DMS79 treated with DMSO at 0.1 percent for 48 hours (cell line): ENCODE data around the gene ATP1A4.
"Not testable (repeated sequence)": the region's sequence is repeated elsewhere in the genome, so short reads cannot be mapped to it uniquely, and the experiment has no call there.

Source experiments
- DNase-seq: peaks from one replicate; lab custom pipeline; 2025; lab: John Stamatoyannopoulos, UW

Gene ATP1A4

DNA sequence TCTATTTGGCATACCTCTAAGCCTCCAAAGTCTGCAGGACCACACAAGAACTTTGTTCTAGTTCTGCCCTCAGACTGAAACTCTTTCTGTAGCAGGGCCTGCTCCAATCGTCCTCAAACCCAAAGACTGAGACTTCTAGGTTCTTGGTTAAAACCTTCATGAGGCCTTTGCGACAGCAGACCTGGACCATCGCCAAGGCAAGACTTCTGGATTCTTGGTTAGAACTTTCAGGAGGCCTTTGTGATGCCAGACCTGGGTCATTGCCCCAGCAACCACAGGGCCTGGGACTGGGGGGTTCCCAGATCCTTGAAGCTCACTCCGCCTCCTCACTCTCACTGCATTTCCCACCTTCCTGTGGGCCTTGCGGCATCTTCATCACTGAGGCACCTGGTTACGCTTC, at the start of gene ATP1A4:
ATP1A4 (plus strand) TSS at position 301 of the 400 bp plus-strand sequence. CDS start 438 bp downstream, outside the sequence.
- no peak for DNase-seq

- DNase-seq = no peak
Observed at GRCh38 chr1:160101717-160102522, 49.5 kb upstream of the ATP1A4 start.

DNA sequence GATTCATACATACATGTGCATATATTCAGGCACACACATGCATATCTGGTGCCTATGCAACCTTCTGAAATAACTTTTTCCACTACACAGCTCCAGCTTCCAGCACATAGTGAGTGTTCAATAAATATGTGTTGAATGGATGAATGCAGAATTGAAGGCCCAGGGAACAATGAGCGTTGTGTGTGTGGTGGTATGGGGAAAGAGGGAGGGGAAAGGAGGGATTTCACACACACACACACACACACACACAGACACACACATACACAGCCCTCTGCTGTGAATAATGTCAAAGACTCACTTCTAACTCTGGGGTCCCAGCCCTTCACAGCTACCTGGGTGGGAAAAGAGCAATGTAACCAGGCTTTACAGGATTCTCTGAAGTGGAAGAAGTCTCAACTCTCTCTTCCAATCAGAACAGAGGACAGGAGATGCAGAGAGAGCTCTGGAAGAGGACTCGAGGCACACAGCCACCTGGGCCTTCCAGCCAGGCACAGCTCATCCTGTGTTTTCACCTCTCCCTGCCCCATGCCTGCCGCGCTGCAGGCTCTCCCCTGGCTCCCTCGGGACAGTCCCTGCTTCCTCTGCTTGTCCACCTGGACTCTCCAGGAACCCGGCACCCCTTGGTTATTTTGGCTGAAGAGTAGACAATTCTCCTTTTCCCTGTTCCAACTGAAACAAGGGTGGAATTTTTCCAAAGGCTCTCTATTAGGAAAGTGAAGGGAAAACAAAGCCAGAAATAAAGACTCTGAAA, 47.6 kb upstream of the ATP1A4 start:
- DNase-seq = no peak

- no peak for DNase-seq
Observed at GRCh38 chr1:160104486-160104885, 46.9 kb upstream of the ATP1A4 start.

DNA sequence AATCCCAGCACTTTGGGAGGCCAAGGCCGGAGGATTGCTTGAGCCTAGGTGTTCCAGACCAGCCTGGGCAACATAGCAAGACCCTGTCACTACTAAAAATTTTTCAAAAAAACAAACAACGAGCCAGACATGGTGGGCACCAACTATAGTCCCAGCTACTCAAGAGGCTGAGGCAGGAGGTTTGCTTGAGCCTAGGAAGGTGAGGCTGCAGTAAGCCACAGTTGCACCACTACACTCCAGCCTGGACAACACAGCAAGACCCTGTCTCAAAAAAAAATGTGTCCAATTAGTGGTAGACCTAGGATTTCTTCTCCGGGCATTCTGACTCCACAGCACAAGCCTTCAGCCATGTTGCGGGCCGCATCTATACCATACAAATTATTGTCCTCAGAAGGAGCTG, 46.2 kb upstream of the ATP1A4 start:
- no peak for DNase-seq

GRCh38 chr1:160107512-160107911, 43.9 kb upstream of the ATP1A4 start:
- no peak for DNase-seq

DNA sequence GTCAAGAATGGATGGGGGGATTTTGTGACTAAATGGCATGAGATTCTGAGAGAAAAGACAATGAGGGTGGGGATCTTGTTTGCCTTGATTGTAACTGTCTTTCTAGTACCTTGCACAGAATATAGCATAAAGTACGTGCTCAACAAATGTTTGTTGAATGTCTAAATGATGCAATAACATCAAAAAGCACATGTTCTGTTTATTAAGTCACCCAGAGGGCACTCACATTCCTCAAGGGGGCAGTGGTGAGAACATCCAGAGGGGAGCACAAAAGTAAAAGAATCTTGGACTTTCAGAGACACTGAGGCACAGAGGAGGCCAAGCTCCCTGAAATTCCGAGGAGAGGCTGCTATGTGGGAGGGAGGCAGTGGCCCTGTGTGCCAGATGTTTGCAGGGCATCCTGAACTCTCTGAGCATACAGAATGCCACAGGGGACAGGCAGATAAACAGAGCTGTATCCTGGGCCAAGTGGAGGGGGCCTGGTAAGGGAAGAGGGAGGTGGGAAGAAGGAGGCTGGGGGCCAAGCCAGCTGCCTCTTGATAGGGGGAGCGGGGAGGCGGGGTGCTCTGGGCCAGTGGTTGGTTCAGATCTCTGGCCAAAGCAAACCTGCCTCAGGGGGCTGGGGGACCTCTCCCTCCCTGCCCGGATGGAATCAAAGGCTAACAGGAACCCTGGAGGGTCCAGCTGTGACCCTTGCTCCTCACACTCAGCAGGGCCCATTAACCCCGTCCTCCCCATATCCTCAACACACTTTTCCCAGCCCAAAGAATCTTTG, 42.3 kb upstream of the ATP1A4 start:
- DNase-seq = no peak

DNA sequence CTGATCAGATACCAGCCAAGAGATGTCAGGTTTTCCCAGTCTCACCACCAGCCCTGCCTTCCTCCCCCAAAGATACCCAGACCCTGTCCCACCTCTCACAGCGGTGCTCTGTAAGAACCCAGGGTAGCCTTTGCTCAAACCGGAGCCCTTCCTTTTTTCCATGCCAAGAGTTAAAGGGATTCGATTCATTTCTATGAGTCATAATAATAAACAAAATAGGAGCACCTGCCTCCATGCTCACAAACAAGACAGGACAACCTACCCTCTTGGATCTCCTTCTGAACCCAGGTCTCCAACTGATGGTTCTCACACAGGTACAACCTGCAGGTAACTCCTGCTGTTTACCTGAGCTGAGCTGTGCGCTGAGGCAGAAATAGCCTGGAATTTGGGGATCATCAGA, 41.7 kb upstream of the ATP1A4 start:
- no peak for DNase-seq

- not testable (repeated sequence) for DNase-seq
Observed at GRCh38 chr1:160111462-160111861, 39.9 kb upstream of the ATP1A4 start.

- no peak for DNase-seq
Observed at GRCh38 chr1:160112357-160112756, 39.0 kb upstream of the ATP1A4 start.

GRCh38 chr1:160113407-160113806, 38.0 kb upstream of the ATP1A4 start:
- DNase-seq = no peak

- DNase-seq = no peak
Observed at GRCh38 chr1:160114085-160114484, 37.3 kb upstream of the ATP1A4 start.

DNA sequence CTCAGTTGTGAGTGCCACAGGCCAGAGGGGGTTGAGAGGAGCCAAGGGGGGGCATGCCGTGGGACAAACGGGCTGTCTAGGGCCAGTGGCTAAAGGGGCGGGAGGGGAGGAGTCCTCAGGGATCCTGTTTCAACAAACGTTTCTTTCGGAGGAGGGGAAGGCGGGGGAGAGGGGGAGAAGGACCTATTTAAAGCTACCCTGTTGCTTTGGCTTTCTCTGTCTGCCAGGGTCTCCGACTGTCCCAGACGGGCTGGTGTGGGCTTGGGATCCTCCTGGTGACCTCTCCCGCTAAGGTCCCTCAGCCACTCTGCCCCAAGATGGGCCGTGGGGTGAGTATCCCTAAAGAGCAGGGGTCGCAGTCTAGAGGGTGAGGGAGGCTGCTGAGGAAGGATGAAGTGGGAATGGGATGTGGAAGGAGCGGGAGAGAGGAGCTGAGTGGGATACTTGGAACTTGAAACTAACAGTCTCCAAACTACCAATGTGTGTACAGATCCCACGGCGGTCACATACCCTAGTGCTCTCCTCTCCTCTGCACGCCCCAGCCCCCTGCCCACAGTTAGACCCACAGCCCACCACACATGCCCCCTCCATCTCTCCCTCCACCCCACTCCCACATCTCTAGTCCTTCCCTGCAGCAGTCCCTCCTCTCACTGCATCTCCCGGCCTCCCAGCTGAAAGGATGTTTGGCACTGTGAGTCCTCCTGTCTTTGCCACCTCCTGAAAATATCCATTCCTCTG, 35.7 kb upstream of the ATP1A4 start, which contains the start of gene ATP1A2:
ATP1A2 (plus strand) TSS at position 215 of the 738 bp plus-strand sequence; CDS start at position 318, 103 bp downstream.
- DNase-seq = no peak

GRCh38 chr1:160116283-160117147, 34.9 kb upstream of the ATP1A4 start:
- DNase-seq = no peak

DNA sequence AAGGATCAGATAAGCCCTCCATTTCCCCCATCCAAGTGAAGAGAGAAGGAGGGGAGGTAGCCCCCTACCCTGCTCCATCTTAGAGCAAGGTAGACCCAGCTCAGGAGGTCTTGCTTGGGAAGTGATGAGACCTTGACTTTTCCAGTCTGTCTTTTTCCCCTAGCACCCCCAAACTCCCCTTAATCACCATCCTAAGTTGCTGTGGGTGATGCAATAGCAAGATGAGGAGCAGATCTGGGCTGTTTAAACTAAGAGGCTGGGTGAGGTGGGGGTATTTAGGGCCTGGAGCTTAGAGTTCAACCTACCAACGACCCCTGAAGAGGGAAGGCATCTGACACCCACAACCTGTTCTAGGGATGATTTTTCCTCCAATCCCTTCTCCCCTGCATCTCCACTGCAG, 34.1 kb upstream of the ATP1A4 start:
- no peak for DNase-seq

DNA sequence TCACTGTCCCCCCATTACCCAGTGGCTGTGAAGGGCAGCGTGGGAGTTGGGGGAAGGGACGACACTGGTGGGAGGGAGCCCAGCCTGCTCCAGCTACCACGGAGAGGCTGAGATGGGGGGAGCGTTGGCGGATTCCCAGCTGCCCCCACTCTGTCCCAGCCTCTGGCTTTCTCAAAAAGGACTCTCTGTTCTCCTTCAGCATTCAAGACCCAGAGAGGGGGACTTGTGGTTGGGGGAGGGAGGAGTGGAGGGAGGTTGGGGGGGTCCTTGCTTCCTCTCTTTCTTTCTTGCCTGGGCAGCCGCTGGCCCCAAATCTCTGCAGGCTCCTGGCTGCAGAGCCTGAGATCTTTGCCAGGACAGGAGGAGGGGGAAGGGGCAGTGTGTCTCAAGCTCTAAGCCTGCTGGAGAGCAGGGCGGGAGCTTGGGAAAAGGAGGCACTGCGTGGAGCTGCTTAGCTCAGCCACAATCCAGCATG, 33.7 kb upstream of the ATP1A4 start:
- no peak for DNase-seq

DNA sequence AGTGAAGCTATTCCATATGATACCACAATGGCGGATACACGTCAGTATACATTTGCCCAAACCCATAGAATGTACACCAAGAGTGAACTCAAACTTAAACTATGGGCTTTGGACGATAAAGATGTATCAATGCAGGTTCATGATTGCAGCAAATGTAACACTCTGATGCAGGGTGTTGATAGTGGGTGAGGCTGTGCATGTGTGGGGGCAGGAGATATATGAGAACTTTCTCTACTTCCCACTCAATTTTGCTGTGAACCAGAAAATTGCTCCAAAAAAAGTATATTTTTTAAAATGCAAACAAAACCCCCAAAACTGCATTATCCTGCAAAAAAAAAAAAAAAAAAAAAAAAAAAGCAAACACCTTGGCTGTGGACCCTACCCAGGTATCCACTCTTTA, 32.5 kb upstream of the ATP1A4 start:
- no peak for DNase-seq

DNA sequence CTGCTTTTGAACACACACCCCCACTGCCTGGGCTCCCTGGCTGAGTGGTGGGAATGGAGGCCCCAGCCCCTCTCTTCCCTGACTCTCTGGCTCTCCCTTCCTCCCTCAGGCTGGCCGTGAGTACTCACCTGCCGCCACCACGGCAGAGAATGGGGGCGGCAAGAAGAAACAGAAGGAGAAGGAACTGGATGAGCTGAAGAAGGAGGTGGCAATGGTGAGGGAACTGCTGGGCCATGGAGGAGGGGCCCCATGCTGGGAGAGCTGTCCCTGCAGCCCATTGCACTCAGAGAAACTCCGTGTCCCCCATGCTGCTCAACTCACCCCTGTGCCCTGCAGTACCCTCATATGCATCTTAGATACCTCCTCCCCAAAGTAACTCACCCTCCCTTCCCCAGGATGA, 30.6 kb upstream of the ATP1A4 start:
- no peak for DNase-seq

DNA sequence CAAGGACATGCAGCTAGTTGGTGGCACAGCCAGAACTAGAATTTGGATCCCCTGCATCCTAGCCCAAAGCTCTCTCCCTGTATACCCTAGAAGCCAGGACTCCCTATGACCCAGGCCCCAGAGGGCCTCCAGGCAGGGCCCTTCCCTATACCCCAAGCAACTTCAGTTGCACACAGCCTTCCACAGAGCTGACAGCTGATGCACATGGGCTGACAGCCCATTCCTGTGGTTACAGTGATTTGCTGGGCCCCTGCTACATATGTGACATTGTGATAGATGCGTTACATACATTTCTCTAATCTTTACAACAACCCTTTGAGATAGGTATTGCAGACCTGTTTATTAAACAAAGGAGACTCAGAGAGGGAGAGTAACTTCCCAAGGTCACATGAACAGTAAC, 30.0 kb upstream of the ATP1A4 start:
- DNase-seq = no peak

GRCh38 chr1:160122978-160123495, 28.4 kb upstream of the ATP1A4 start:
- DNase-seq = no peak
